Ectodermal cell (in vitro differentiated cells): Measurements from ENCODE around the gene ZBTB37.

Source experiments
- H3K27ac ChIP-seq: 2 replicates; pipeline ENCODE4 v1.7.0; 2013; ENCODE audit warnings: mild to moderate bottlenecking, low read depth, low read length; ENCODE audit not compliant: insufficient read depth, poor library complexity, severe bottlenecking
- H3K27me3 ChIP-seq: 2 replicates; pipeline ENCODE4 v1.7.0; 2013; ENCODE audit warnings: mild to moderate bottlenecking, low read length; ENCODE audit not compliant: insufficient read depth, control insufficient read depth, poor library complexity, severe bottlenecking
- H3K36me3 ChIP-seq: one replicate; pipeline ENCODE4 v1.7.0; 2013; ENCODE audit warnings: low read length; ENCODE audit not compliant: control insufficient read depth, insufficient read depth
- H3K4me1 ChIP-seq: one replicate; pipeline ENCODE4 v1.7.0; 2013; ENCODE audit warnings: low read length; ENCODE audit not compliant: control insufficient read depth, insufficient read depth
- H3K4me3 ChIP-seq: 2 replicates; pipeline ENCODE4 v1.7.0; 2013; ENCODE audit warnings: low read depth, low read length, control low read depth; ENCODE audit not compliant: insufficient read depth
- H3K9me3 ChIP-seq: 2 replicates; pipeline ENCODE4 v1.7.0; 2013; ENCODE audit warnings: mild to moderate bottlenecking, low read length, moderate library complexity; ENCODE audit not compliant: control insufficient read depth
- WGBS, 2 experiments: methylation state at CpG; one replicate each; pipeline ENCODE4 v1.1.7; 2013; ENCODE audit warnings: missing lambda C conversion rate in 2 of 2; 5-methylcytosine and 5-hydroxymethylcytosine counted together

ZBTB37 gene

DNA sequence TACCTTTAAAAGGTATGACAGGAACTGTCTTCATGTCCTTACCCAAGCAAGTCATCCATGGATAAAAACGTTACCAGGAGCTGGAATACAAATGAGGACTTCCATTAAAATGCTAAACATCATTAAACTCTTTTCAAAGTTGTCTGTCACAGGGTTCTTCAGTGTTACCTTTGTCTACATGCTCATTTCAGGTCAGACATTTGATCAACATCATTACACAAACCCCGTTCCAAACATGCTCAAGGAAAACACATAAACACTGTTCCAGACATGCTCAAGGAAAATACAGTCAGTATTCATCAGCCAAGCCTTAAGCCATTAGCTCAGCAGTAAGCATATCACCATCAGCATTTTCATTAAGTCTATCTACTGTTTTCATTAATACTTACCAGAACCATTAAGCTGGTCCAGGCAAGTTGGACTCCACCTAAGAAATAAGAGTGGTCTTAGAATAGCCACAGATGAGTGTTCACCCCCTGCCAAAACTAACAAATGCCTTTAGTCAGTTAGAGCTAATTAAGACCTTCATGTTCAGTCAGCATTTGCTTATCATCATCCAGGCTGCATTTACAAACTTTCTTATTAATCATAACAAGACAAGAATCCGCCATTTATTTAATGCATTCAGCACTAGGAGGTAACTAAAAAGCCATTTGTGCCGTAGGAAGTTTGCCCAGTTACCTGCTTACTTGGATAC lies 2.6 kb upstream of the ZBTB37 start:
- no peak overlapping the region for H3K27ac ChIP-seq
- 52 to 53% methylated on average over 4 of the region's 4 CpGs for WGBS, 2 experiments
- H3K9me3 ChIP-seq = no peaks in the 10 kb centered on the region
- H3K4me1 ChIP-seq = peaks cover 12% of the 10 kb centered on the region
- H3K36me3 ChIP-seq = peaks cover 32% of the 10 kb centered on the region
- H3K4me3 ChIP-seq = peak overlapping the region; percentile 92
- no peaks in the 10 kb centered on the region for H3K27me3 ChIP-seq

DNA sequence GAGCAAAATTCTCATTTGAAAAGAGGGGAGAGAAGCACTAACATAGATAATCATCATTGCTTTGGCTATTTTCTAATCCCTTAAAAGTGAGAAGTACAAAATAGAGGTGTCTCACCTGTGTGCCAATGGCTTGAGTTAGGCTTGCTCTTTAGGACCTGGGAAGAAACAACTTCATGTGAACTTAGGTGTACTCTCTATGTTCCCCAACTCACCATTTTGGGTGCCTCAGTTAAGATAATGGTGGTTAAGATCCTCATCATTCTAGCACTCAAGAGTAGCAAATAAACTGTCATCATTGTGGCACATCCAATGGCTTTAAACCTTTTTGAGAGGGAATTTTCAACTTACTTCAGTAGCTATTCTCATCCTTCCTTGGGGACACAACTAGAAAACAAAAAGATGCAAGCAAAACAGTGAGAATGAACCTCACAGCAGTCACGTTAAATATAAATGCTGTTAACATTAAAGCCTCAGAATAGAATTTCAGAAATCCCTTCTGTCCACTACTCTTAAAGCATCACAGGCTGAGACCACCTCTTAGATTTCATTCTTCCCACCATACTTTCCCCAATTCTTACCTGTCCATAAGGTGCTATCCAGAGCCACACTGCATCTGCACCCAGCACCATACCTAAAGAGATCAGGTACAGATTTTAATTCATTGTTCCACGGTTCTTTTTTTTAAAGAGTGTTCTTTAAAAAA lies 1.6 kb upstream of the ZBTB37 start:
- Histone ChIP-seq H3K4me3 (peak overlapping the region; percentile 92), H3K27ac (peak overlapping the region; percentile 90), H3K27me3 (no peaks in the 10 kb centered on the region), H3K36me3 (peaks cover 32% of the 10 kb centered on the region), H3K4me1 (peaks cover 12% of the 10 kb centered on the region), H3K9me3 (no peaks in the 10 kb centered on the region)
- WGBS, 2 experiments = 0 to 8% methylated on average over 2 of the region's 2 CpGs

DNA sequence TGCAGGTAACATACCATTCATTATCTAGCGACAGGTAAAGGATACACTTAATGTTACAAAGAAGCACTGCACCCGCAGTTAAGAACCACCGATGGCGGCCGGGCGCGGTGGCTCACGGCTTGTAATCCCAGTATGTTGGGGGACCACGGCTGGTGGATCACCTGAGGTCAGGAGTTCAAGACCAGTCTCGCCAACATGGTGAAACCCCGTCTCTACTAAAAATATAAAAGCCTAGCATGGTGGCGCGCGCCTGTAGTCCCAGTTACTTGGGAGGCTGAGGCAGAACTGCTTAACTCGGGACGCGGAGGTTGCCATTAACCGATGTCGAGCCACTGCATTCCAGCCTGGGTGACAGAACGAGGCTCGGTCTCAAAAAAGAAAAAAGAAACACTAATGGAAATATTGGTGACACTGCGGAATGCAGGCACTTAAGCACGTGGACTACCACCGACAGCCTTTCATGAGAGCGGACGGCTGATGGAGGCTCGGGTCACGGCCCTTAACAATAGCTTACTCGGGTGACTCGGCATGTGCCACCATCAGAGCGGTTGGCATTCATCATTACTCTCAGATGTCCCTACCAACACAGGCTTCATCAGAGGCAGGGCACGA lies 933 bp upstream of the ZBTB37 start:
- 0 to 1% methylated on average over 32 of the region's 32 CpGs for WGBS, 2 experiments
- Histone ChIP-seq H3K36me3 (peaks cover 32% of the 10 kb centered on the region), H3K4me3 (peak overlapping the region; percentile 92), H3K4me1 (peaks cover 12% of the 10 kb centered on the region), H3K27ac (peak overlapping the region; percentile 90), H3K27me3 (no peaks in the 10 kb centered on the region), H3K9me3 (no peaks in the 10 kb centered on the region)

DNA sequence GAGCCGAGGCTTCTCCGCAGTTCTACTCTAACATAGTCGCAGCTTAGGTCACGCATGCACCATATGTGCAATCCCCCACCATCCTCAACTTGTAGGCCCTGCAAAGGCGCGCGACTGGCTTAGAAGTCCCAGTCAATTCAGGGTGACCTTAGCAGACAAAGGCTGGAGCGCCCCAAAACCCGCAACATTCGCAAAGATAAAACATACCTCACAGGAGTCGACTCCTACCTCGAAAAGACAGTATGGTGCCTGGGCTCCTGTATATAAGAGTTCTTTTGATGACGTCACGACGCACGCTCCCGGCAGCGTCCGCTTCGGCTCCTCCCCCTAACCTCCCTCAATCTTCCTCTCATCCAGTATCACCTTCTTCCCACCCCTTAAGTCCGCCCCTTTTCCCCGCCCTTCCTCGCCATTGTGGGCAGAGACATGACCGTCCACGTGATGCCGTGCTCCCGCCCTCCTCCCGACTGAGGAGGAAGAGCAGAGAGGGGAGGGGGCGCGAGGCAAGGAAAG lies 371 bp upstream of the ZBTB37 start, which contains the start of gene GAS5:
Gene GAS5, minus strand, starts transcription at position 237 of the 513 bp plus-strand sequence.
- Histone ChIP-seq H3K27ac (peak within 1 kb of the TSS; percentile 90), H3K9me3 (no peaks in the 10 kb centered on the region), H3K36me3 (peaks cover 29% of the 10 kb centered on the region), H3K4me3 (peak within 1 kb of the TSS; percentile 92), H3K27me3 (no peaks in the 10 kb centered on the region), H3K4me1 (peaks cover 12% of the 10 kb centered on the region)
- 0% methylated on average over 23 to 30 of the region's 30 CpGs for WGBS, 2 experiments

DNA sequence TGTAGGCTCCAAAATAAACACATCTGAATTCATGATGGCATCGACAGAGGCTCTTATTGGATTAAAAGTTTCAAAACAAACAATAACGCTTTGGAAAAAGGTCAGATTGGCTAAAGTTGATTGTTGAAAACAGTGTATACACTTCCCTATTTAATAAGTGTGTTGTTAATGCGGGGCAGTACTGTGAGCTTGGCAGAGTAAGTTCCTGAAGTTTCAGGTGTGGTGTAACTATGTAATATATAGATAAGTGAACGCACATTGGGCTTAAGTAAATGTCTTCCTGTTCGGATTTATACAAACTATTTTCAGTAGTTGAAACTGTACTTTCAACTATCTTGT lies 810 bp downstream of the ZBTB37 start:
- 10 to 18% methylated on average over 3 to 5 of the region's 5 CpGs for WGBS, 2 experiments
- H3K9me3 ChIP-seq = no peaks in the 10 kb centered on the region
- peak overlapping the region; percentile 79 for H3K27ac ChIP-seq
- peak overlapping the region; percentile 92 for H3K4me3 ChIP-seq
- peaks cover 12% of the 10 kb centered on the region for H3K4me1 ChIP-seq
- H3K27me3 ChIP-seq = no peaks in the 10 kb centered on the region
- peaks cover 28% of the 10 kb centered on the region for H3K36me3 ChIP-seq

DNA sequence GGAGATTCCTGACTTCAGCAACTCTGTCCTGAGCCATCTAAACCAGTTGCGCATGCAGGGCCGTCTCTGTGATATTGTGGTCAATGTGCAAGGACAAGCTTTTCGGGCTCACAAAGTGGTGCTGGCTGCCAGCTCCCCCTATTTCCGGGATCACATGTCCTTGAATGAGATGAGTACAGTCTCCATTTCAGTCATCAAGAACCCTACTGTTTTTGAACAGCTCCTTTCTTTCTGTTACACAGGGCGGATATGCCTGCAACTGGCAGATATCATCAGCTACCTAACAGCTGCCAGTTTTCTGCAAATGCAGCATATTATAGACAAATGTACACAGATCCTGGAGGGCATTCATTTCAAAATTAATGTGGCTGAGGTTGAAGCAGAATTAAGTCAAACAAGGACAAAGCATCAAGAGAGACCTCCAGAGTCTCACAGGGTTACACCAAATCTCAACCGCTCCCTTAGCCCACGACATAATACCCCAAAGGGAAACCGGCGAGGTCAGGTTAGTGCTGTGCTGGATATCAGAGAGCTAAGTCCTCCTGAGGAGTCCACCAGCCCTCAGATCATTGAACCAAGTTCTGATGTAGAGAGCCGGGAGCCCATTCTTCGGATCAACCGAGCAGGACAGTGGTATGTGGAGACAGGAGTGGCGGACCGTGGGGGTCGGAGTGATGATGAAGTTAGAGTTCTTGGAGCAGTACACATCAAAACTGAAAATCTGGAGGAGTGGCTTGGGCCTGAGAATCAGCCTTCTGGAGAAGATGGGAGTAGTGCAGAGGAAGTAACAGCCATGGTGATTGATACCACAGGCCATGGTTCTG lies 2.3 kb downstream of the ZBTB37 start:
- WGBS, 2 experiments = 96 to 97% methylated on average over 15 of the region's 15 CpGs

DNA sequence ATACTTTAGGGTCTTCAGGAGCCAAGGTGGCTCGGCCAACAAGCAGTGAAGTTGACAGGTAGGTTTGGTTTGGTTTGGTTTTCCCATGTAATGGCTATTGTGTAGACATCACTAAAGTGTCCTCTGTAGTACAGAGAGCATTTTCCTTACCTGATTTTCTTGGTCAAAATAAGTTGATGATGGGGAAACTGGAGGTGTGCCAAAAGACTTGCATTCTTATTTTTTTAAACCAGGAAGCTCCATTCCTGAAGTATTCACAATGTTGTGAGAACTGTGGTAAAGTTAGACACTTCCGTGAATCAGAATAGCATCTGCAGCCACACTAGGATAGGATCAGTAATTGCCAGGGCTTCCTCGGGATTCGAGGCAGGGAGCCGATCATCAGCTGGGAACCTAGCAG lies 2.9 kb downstream of the ZBTB37 start:
- 90 to 94% methylated on average over 5 of the region's 5 CpGs for WGBS, 2 experiments
- Histone ChIP-seq H3K4me3 (no peak overlapping the region), H3K27me3 (no peaks in the 10 kb centered on the region), H3K36me3 (peaks cover 9% of the 10 kb centered on the region), H3K27ac (no peak overlapping the region), H3K9me3 (no peaks in the 10 kb centered on the region), H3K4me1 (no peaks in the 10 kb centered on the region)

More for the DNA sequence above, 2.3 kb downstream of the ZBTB37 start:
- Histone ChIP-seq H3K4me1 (peaks cover 3% of the 10 kb centered on the region), H3K27me3 (no peaks in the 10 kb centered on the region), H3K27ac (no peak overlapping the region), H3K9me3 (no peaks in the 10 kb centered on the region), H3K4me3 (no peak overlapping the region), H3K36me3 (peaks cover 15% of the 10 kb centered on the region)

DNA sequence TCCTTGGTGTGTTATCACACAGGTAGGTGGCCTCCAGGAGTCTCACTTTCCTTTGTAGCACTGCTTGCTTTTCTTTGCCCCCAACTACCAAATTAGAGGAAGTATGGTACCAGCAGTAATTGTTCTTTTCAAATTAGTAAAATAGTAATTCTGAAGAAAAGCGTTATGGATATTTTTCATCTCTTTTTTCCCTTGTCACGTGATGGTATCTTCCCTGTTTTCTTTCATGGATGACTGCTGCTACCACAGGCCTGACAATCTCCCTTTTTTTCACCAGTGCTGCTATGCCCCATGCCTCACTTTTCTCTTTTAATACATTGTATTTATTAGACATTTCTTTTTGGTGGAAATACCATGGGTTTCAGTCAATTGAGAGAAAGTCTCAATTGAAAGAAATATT lies 3.3 kb downstream of the ZBTB37 start:
- Histone ChIP-seq H3K9me3 (no peaks in the 10 kb centered on the region), H3K27ac (no peak overlapping the region), H3K4me1 (no peaks in the 10 kb centered on the region), H3K27me3 (no peaks in the 10 kb centered on the region), H3K36me3 (peaks cover 4% of the 10 kb centered on the region), H3K4me3 (no peak overlapping the region)
- 69 to 77% methylated on average over 2 of the region's 2 CpGs for WGBS, 2 experiments

DNA sequence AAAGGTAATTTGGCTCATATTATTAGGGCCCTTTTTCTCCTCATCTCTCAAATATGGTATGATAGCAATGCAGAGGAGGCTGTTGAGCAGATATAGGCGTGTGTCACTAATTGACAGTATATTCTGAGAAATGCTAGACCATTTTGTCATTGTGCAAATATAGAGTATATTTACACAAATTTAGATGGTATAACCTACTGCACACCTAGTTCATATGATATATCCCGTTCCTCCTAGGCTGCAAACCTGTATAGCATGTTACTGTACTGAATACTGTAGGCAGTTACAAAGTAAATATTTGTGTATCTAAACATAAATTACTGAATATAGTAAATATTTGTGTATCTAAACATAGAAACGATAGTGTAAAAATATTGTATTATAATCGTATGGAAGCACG lies 8.6 kb downstream of the ZBTB37 start:
- 90 to 96% methylated on average over 3 to 4 of the region's 5 CpGs for WGBS, 2 experiments
- H3K27ac ChIP-seq = no peak overlapping the region
- H3K4me1 ChIP-seq = no peaks in the 10 kb centered on the region
- peaks cover 6% of the 10 kb centered on the region for H3K36me3 ChIP-seq
- H3K4me3 ChIP-seq = no peak overlapping the region
- no peaks in the 10 kb centered on the region for H3K27me3 ChIP-seq
- H3K9me3 ChIP-seq = no peaks in the 10 kb centered on the region
